ENCODE data around the gene NLGN1.

NLGN1 gene

DNA sequence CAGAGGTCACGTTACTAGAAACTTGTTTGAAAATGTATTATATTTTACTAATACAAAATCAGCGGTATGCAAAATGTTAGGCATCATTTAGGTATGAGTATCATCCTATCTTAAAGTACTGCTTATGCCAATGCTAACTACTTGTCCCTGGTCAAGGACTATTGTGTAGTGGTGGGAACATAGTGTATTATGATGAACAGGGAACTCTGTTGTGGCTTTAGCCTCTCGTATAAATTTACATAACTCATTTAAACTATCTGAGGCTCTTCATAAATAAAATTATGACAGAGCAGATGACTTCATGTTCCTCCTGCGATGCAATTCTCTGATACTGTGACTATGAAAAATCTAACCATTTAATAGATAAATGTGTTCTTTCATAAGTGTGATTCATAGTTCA is 451.9 kb downstream of the NLGN1 start:
- Mint-ChIP-seq H3K4me3 (no peak overlapping the region), H3K27me3 (no peaks in the 10 kb centered on the region), H3K36me3 (ENCODE audit: insufficient read depth) (no peaks in the 10 kb centered on the region), H3K9me3 (peaks cover 0 to 6% of the 10 kb centered on the region in 2 donors), H3K4me1 (ENCODE audit: low read depth in 2 of 2) (no peaks in the 10 kb centered on the region), H3K27ac (no peak overlapping the region)
- DNase-seq (no peak), ATAC-seq (replicated peaks) (no peak)

DNA sequence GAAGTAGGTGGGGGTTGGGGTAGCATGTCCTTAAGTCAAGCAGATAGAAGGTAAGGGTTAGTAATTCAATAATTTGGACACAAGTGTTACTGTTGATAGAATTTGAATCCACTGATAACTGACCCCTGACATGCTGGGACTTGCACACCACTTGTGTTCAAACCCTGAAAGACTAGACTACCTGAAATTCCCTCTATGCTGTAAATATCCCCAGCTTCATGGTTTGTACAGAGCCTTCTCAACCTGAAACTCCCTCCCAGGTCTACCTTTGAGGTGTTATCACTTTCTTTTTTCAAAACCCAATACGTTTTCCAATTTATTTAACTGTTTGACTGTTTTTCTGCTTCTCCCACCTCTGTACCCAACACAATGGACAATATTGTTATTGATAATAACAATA is 459.6 kb downstream of the NLGN1 start:
- Mint-ChIP-seq H3K36me3 (ENCODE audit: insufficient read depth) (no peaks in the 10 kb centered on the region), H3K27me3 (no peaks in the 10 kb centered on the region), H3K4me1 (ENCODE audit: low read depth in 2 of 2) (no peaks in the 10 kb centered on the region), H3K4me3 (no peak overlapping the region), H3K27ac (no peak overlapping the region), H3K9me3 (peaks cover 0 to 5% of the 10 kb centered on the region in 2 donors)
- no peak for ATAC-seq (replicated peaks)
- no peak for DNase-seq

DNA sequence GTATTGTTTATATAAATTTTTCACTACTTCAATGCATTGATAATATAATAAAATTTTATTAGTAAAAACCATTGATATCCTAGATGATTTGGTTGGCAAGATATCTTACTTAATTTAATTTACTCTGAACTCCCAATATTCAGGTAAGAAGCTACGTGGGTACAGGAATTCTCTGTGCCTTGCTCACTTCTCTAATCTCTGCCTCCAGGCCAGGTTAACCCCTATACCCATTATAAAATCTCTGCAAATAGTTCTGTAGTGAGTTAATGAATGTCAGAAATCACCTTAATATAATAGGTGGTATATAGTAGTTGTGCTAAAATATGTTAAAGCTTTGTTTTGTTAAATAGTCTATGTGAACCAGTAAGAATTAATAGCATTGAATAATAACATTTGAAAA is 465.2 kb downstream of the NLGN1 start:
- Mint-ChIP-seq H3K36me3 (ENCODE audit: insufficient read depth) (no peaks in the 10 kb centered on the region), H3K27ac (no peak overlapping the region), H3K4me3 (no peak overlapping the region), H3K27me3 (no peaks in the 10 kb centered on the region), H3K4me1 (ENCODE audit: low read depth in 2 of 2) (no peaks in the 10 kb centered on the region), H3K9me3 (no peaks in the 10 kb centered on the region)
- ATAC-seq (replicated peaks): no peak
- DNase-seq: no peak

DNA sequence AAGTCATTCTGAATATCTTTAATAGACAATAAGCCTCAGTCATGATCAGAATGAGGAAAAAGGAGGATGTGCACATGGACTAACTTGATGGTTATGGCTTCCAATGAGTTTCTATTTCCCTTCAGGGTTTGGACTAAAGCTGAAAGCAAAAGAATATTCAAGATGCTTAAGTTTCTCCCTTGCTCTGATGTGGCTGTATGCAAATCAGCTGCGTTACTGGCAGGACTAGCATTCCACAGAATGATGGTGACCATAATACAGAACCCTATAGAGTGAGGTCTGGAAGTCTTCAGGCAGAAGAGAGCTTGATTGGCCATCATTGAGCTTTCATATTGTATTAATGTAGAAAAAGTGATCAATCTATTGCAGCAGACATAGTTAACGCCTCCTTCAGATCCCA is 466.0 kb downstream of the NLGN1 start:
- ATAC-seq (replicated peaks) (no peak), DNase-seq (no peak)
- H3K27me3 Mint-ChIP-seq: no peaks in the 10 kb centered on the region
- H3K36me3 Mint-ChIP-seq (ENCODE audit: insufficient read depth): no peaks in the 10 kb centered on the region
- H3K4me3 Mint-ChIP-seq: no peak overlapping the region
- no peaks in the 10 kb centered on the region for H3K4me1 Mint-ChIP-seq (ENCODE audit: low read depth in 2 of 2)
- H3K27ac Mint-ChIP-seq: no peak overlapping the region
- no peaks in the 10 kb centered on the region for H3K9me3 Mint-ChIP-seq

DNA sequence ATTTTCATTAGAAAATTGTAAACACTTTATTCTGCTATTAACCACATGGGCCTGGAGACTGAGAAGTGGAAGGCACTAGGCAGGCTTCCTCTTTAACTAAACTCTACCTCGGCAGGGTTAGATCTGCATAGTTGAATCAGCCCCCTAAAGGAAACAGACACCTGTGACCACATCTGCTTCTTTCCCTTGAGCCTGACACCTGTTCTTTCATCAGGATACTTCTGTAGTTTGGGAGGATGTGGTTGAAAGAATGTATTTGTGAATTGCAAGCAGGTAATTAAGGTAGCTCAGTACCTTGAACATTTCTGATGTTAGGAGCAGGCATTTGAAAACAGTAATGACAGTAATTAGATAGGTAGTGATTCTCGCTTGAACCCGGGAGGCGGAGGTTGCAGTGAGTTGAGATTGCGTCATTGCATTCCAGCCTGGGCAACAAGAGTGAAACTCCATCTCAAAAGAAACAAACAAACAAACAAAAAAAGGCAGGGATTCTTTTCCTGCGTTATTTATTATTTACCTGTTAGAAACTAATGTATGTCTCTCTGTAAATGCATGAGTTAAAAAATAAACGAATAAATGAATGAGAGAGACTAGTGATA is 468.5 kb downstream of the NLGN1 start:
- Mint-ChIP-seq H3K4me3 (no peak overlapping the region), H3K36me3 (ENCODE audit: insufficient read depth) (no peaks in the 10 kb centered on the region), H3K4me1 (ENCODE audit: low read depth in 2 of 2) (no peaks in the 10 kb centered on the region), H3K9me3 (peaks cover 0 to 1% of the 10 kb centered on the region in 2 donors), H3K27ac (no peak overlapping the region), H3K27me3 (no peaks in the 10 kb centered on the region)
- ATAC-seq (replicated peaks) (no peak), DNase-seq (no peak)

DNA sequence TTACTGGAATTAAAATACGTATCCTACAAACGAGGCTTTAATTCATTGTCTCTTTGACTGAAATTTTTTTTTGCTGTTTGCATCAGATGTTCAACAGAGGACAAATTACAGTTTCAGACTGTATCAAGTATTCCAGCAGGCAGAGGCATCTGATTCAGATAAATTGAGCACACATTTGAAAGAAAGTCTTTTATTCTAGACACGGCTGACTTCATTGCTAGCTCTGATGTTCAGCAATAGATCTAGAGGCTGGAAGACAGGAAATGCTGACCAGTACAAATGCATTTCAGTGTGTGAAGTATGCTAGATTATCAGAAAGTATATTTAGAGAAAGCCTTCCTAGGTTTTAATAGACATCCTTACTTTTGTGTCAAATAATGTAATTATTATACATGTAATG is 472.2 kb downstream of the NLGN1 start:
- no peaks in the 10 kb centered on the region for H3K4me1 Mint-ChIP-seq (ENCODE audit: low read depth in 2 of 2)
- H3K27ac Mint-ChIP-seq: no peak overlapping the region
- H3K27me3 Mint-ChIP-seq: no peaks in the 10 kb centered on the region
- H3K9me3 Mint-ChIP-seq: peaks cover 0 to 3% of the 10 kb centered on the region in 2 donors
- H3K36me3 Mint-ChIP-seq (ENCODE audit: insufficient read depth): no peaks in the 10 kb centered on the region
- H3K4me3 Mint-ChIP-seq: no peak overlapping the region
- DNase-seq (no peak), ATAC-seq (replicated peaks) (no peak)

DNA sequence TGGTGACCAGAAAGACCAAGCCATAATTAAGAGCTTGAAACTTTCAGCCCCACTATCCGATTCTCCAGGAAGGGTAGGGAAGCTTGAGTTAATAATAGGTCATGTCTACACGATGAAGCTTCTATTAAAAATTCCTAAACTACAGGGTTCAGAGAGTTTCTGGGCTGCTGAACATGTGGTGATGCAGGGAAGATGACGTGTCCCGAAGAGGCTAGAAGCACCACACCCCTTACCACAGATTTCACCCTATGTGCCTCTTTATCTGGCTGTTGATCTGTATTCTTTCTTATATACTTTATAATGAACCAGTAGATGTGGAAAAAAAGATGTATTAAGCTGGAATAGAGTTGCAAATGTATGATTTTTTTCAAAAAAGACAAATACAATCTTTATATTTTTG is 473.4 kb downstream of the NLGN1 start:
- no peak overlapping the region for H3K27ac Mint-ChIP-seq
- H3K9me3 Mint-ChIP-seq: peaks cover 0 to 3% of the 10 kb centered on the region in 2 donors

DNA sequence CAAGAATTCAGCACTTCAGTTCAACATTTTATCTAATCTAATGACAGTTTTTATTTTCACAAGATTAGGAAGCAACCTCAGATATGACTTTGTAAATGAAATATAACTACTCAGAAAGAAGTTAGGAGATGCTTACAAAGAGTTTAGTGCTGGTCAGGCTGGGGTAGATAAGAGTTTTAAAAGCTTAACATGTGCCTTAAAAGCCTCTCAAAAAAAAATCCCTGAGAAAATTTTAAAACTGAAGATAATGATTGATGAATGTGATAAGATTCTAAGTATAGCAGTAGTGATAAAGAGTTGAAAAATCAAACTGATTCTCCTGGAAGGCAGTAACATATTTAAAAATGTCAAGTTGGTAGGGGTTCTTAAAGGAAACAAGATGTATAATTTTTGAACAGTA is 478.2 kb downstream of the NLGN1 start:
- no peak overlapping the region for H3K27ac Mint-ChIP-seq

More for the DNA sequence above, 473.4 kb downstream of the NLGN1 start:
- no peaks in the 10 kb centered on the region for H3K36me3 Mint-ChIP-seq (ENCODE audit: insufficient read depth)
- DNase-seq (no peak), ATAC-seq (replicated peaks) (no peak)
- no peaks in the 10 kb centered on the region for H3K27me3 Mint-ChIP-seq
- no peak overlapping the region for H3K4me3 Mint-ChIP-seq
- H3K4me1 Mint-ChIP-seq (ENCODE audit: low read depth in 2 of 2): no peaks in the 10 kb centered on the region

DNA sequence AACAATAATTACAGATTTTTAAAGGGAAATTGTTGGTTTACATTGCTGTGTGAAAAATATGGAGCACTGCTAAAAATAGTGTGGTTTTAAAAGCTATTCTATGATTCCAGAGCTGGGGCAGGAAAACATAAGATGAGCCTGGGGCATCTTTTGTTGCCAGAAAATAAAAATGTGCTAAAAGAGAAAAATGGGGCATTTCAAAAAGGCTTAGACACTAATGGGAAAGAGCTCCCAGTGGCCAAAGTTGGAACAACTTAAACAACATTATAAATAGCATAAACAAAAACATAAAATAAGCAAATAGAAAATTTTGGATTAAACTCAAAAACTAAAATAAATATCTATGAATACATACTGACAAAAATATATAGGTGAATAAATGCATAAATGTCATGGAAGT is 478.9 kb downstream of the NLGN1 start:
- no peak for DNase-seq
- no peak overlapping the region for H3K27ac Mint-ChIP-seq
- no peaks in the 10 kb centered on the region for H3K36me3 Mint-ChIP-seq (ENCODE audit: insufficient read depth)
- H3K27me3 Mint-ChIP-seq: no peaks in the 10 kb centered on the region
- H3K4me1 Mint-ChIP-seq (ENCODE audit: low read depth in 2 of 2): no peaks in the 10 kb centered on the region
- H3K9me3 Mint-ChIP-seq: peaks cover 2% of the 10 kb centered on the region in 2 donors
- no peak for ATAC-seq (replicated peaks)
- H3K4me3 Mint-ChIP-seq: no peak overlapping the region

More for the DNA sequence above, 478.2 kb downstream of the NLGN1 start:
- no peaks in the 10 kb centered on the region for H3K36me3 Mint-ChIP-seq (ENCODE audit: insufficient read depth)
- no peak for ATAC-seq (replicated peaks)
- peaks cover 0 to 2% of the 10 kb centered on the region in 2 donors for H3K9me3 Mint-ChIP-seq
- DNase-seq: no peak
- no peaks in the 10 kb centered on the region for H3K4me1 Mint-ChIP-seq (ENCODE audit: low read depth in 2 of 2)
- H3K27me3 Mint-ChIP-seq: no peaks in the 10 kb centered on the region
- no peak overlapping the region for H3K4me3 Mint-ChIP-seq

DNA sequence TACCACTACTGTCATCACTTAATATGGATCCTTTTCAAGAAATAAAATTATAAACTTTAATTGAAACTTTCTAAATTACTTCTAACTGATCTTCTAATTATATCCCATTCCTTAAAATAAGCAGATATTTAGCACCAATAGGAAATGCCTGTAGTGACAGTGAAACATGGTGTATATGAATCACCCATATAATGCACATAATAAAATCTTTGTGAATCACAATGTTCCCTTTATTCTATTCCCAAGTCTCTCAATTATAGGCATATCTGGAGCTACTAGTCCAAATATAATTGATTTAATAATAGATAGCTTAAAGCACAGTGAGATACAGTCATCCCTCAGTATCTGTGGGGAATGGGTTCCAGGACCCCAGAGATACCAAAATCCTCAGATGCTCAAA is 490.3 kb downstream of the NLGN1 start:
- DNase-seq (no peak), ATAC-seq (replicated peaks) (no peak)
- H3K27me3 Mint-ChIP-seq: no peaks in the 10 kb centered on the region
- H3K9me3 Mint-ChIP-seq: peaks cover 0 to 3% of the 10 kb centered on the region in 2 donors
- H3K36me3 Mint-ChIP-seq (ENCODE audit: insufficient read depth): no peaks in the 10 kb centered on the region
- no peak overlapping the region for H3K4me3 Mint-ChIP-seq
- H3K27ac Mint-ChIP-seq: no peak overlapping the region
- H3K4me1 Mint-ChIP-seq (ENCODE audit: low read depth in 2 of 2): no peaks in the 10 kb centered on the region

DNA sequence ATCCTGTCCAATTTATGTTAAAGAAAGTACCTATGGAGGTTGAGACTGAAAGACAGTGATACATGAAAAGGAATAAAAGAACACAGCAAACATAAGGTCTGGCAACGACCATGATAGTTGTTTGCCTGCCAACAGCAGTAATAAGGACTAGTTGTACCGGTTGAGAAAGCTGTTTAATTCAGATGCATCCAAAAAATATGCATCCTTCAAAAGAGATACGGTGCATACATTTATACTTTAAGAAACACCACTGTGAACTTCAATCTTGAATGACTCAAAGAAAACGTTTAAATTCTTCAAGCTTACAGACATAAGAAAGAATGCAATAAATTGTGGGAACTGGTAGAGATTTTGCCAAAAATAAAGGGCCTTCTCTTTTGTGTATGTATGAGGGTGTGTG is 492.1 kb downstream of the NLGN1 start:
- Mint-ChIP-seq H3K4me3 (no peak overlapping the region), H3K27ac (no peak overlapping the region), H3K9me3 (peaks cover 0 to 8% of the 10 kb centered on the region in 2 donors), H3K36me3 (ENCODE audit: insufficient read depth) (no peaks in the 10 kb centered on the region), H3K27me3 (no peaks in the 10 kb centered on the region), H3K4me1 (ENCODE audit: low read depth in 2 of 2) (no peaks in the 10 kb centered on the region)
- DNase-seq: no peak
- ATAC-seq (replicated peaks): no peak

DNA sequence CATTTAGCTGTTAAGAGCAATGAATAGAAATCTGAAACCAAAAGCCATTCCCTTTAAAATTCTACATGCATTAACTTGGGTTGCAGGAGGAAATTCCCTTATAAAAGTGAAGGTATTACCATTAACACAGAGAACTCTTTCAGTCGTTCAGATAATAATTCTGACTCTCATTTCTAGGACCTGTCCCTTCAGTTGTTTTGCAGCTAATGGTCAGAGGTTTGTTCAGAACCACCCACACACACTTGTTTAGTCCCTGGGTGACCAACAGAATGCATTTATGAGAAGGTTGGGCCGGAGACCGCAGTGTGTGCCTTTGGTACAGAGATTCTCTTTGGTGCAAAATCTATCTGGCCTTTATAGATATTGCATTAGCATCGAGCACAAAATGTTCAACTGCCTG is 492.5 kb downstream of the NLGN1 start:
- no peak overlapping the region for H3K27ac Mint-ChIP-seq
- H3K4me3 Mint-ChIP-seq: no peak overlapping the region
- no peaks in the 10 kb centered on the region for H3K36me3 Mint-ChIP-seq (ENCODE audit: insufficient read depth)
- H3K27me3 Mint-ChIP-seq: no peaks in the 10 kb centered on the region
- H3K4me1 Mint-ChIP-seq (ENCODE audit: low read depth in 2 of 2): no peaks in the 10 kb centered on the region
- DNase-seq: no peak
- peaks cover 0 to 9% of the 10 kb centered on the region in 2 donors for H3K9me3 Mint-ChIP-seq
- no peak for ATAC-seq (replicated peaks)

DNA sequence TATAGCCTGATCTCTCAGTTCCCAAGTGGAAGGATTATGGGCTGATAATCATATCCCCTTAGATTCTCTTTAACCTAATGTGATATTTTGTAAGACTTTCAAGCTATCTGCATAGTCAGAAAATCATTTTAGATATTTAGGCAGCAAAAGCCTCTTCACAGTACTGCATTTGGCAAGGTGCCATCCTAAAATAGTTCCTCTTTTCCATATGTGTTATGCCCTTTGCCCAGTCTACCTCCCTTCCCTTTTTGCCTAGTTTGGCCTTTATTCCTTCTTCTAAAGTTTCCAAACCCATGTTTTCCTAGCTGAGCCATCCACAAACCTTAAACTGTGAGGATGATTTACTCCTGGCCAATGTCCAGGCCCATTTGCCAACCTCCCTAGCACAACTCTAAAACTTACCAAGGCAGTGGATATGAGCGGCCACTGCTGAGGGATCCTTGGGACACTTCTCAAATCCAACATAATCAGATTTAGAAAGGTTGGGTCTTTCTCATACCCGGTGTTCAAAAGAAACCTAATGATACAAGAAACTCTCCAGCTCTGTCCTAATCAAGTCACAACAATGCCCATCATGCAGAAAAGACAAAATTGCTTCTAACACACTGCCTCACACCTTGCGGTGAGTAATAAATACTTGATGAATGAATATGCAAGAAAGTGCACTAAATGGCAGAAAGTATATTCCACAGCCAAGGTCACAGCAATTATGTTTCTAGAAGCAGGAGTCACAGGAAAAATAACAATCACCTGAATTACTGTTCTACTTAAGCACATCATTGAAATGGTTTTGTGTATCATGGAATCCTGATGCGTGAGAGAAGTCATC is 493.9 kb downstream of the NLGN1 start:
- no peak for DNase-seq
- no peak for ATAC-seq (replicated peaks)
- no peaks in the 10 kb centered on the region for H3K4me1 Mint-ChIP-seq (ENCODE audit: low read depth in 2 of 2)
- no peak overlapping the region for H3K4me3 Mint-ChIP-seq
- no peaks in the 10 kb centered on the region for H3K36me3 Mint-ChIP-seq (ENCODE audit: insufficient read depth)
- peaks cover 0 to 14% of the 10 kb centered on the region in 2 donors for H3K9me3 Mint-ChIP-seq
- no peaks in the 10 kb centered on the region for H3K27me3 Mint-ChIP-seq
- H3K27ac Mint-ChIP-seq: no peak overlapping the region

DNA sequence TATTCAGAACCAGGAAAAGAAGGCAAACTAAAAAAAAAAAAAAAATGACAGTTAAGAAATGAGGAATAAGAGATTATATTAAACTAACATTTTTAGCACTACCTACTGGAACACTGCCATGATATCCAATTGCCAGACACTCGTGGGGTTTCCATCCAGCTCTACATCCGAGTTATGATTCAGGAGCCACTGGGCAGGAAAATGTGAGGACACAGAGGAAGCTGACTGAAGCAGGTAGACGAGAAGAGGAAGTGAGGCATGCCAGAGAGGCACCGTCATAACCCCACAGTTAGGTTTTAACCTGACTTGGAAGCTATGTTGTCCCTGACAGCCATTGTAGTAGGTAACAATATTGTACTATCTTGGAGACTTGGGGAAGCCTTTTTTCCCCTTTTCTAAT is 495.0 kb downstream of the NLGN1 start:
- ATAC-seq (replicated peaks) (no peak), DNase-seq (no peak)
- Mint-ChIP-seq H3K27me3 (no peaks in the 10 kb centered on the region), H3K9me3 (peaks cover 0 to 19% of the 10 kb centered on the region in 2 donors), H3K36me3 (ENCODE audit: insufficient read depth) (no peaks in the 10 kb centered on the region), H3K4me1 (ENCODE audit: low read depth in 2 of 2) (no peaks in the 10 kb centered on the region), H3K27ac (no peak overlapping the region), H3K4me3 (no peak overlapping the region)

Data from effector memory CD8-positive, alpha-beta T cell (primary cell).